GM21390 (cell line): Measurements from ENCODE around the gene PCBP3.
"Not testable (repeated sequence)": the region's sequence is repeated elsewhere in the genome, so short reads cannot be mapped to it uniquely, and the experiment has no call there.

Source experiments
- ATAC-seq: cut with Tn5 transposase; IDR thresholded peaks from one replicate; pipeline ENCODE4 v1.9.1; 2021; ENCODE audit not compliant: unreplicated experiment

The PCBP3 gene

DNA sequence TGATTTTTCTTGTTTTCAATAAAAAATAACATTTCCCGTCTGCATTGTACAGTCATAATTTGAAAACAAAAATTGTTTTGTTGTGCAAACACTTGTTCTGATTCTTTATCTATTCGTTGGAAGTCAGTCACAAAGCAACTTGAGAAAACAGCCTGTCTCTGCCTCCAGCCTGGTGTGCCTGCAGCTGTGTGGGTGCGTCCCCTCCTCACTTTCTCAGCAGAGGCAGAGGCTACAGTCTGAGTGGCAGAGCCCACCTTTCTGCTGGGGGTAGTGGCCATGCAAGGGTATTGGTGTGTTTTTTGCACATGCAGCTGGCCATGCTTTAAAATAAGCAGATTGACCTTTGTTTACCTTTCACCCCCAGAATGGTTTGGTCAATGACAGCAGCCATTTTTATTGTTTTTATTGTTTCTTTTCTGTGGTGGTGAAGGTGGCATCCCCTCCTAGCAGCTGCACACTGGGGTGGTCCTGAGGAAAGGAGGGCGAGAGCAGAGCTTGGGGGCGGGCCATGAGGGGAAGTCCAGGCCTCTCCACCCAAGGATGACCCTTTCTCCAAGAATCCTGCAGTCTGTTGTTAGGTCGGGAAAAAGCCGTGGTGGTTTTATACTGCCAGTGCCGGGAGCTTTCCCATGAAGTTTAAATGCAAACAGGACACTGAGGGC, 159.6 kb downstream of the PCBP3 start:
- no peak for ATAC-seq

DNA sequence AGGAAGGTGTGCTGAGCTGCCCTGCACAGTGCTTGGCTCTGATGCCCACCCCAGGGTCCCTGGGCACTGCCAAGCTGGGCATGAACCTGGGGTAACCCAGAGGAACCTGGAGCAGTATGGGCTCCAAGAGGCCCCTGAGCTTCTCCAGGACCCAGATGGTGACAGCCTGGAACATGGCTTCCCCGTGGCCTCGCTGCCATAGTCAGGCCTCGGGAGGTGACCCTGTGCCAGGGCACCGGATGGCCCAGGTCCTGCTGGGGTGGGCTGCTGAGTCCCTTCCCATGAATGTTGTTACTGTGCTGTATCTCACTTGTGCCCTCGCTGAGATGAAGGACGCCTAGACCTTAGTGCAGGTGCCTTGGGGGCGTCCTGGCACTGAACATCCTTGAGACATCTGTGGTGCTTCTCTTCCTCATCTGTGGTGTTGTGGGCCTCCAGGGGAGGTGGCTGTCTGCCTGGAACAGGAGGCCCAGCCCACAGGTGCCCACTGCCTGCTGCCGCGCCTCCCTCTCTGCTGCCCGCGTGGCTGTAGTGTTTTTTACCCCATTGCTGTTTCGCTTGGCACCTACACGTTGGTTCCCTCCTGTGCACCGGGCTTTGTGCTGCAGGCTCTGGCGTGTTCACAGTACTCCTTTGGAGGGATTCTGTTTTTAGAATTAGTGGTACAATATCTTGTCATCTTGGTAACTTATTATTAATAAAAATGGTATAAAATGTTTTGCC, 160.3 kb downstream of the PCBP3 start:
- no peak for ATAC-seq

DNA sequence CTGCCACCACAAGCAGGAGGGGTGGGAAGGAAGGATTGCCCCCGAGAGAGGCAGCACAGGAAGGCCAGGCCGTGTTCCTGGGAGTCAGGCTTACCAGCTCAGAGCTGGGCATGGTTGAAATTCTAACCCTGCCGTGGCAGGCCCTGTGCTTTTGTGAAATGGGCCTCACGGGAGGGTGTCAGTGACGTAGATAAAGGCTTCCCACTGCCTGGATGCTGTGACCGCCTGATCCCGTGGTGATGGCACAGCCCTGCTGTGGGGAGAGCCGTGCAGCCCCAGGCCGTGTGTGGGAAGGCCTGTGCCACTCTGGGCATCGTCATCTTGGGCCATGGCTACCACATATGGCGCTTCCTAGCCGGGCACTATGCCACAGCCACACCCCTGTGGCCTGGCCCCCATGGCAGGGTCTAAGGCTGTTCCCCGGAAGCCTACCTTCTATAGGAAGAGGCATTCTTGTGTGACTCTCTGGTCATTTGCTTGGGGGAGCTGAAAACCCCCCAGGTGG, 161.3 kb downstream of the PCBP3 start:
- no peak for ATAC-seq

DNA sequence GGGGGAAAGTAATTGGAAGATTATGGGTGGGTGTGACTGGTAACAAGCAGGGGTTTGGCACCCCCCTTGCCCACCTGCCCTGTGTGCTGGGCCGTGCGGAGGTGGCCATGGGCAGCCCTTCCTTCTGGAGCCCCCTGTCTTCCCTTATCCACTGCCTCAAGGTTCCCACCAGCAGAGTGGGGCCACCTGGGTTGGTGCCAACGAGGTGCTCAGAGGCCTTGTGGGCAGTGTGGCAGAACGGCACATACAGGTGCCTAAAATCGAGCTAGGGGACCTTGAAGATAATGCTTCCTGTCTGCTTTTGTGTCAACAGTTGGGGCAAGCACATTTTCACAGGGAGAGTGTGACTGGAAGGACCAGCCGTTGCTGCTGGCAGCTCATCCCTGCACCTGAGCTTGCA, 161.8 kb downstream of the PCBP3 start:
- no peak for ATAC-seq

DNA sequence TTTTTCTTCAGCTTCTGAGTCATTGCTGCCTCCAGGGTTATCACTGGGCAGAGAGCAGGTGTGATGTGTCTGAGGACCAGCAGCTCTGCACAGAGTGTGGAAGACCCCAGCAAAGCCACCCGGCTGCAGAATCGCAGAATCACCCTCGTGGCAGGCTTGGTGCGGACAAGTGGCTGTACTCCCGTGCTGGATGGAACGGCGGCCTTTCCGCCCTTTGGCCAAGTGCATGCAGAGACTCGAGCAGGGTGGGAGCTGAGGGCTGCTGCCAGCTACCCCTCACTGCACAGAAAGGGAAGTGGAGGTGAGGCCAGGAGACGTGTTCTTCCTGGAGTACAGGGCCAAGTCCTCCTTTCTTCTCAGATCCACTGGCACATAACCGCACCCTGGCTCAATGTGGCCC, 162.5 kb downstream of the PCBP3 start:
- ATAC-seq = no peak

DNA sequence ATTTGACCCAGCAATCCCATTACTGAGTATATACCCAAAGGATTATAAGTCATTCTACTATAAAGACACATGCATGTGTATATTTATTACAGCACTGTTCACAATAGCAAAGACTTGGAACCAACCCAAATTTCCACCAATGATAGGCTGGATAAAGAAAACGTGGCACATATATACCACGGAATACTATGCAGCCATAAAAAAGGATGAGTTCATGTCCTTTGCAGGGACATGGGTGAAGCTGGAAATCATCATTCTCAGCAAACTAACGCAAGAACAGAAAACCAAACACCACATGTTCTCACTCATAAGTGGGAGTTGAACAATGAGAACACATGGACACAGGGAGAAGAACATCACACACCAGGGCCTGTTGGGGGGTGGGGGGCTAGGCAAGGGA, 165.1 kb downstream of the PCBP3 start:
- not testable (repeated sequence) for ATAC-seq

DNA sequence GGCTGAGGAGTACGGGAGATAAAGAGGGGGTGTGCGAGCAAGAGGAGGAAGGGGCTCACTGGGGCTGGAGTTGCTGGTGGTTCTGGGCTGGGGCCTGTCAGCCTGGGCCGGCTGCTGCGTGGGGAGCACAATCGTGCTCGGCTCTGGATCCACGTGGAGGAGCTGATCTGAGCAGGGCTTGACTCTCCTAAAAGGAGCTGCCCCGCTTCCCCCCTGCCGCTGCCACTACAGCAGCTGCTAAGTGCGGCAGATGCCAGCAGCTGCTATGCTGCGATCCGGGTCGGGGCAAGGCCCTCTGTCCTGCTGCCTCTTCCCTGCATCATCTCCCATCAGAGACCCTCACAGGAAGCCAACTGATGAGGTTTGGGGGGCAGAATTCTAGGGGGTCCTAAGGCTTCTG, 165.9 kb downstream of the PCBP3 start:
- no peak for ATAC-seq

DNA sequence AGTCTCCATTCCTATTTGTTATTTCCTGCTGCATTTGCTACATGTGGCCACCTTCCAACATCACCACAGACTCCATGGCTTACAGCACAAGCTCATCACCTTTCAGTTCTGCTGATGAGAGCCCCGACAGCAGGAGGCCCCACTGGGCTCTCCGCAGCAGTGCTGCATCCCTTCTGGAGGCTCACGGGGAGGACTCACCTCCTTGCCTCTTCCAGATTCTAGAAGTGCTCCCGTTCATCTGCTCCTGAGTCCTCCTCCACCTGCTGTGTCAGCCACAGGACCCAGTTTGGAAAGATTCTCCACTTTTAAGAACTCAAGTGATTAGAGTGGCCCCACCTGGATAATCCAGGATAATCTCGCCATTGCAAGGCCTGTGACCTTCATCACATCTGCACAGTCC, 167.6 kb downstream of the PCBP3 start:
- ATAC-seq = no peak

DNA sequence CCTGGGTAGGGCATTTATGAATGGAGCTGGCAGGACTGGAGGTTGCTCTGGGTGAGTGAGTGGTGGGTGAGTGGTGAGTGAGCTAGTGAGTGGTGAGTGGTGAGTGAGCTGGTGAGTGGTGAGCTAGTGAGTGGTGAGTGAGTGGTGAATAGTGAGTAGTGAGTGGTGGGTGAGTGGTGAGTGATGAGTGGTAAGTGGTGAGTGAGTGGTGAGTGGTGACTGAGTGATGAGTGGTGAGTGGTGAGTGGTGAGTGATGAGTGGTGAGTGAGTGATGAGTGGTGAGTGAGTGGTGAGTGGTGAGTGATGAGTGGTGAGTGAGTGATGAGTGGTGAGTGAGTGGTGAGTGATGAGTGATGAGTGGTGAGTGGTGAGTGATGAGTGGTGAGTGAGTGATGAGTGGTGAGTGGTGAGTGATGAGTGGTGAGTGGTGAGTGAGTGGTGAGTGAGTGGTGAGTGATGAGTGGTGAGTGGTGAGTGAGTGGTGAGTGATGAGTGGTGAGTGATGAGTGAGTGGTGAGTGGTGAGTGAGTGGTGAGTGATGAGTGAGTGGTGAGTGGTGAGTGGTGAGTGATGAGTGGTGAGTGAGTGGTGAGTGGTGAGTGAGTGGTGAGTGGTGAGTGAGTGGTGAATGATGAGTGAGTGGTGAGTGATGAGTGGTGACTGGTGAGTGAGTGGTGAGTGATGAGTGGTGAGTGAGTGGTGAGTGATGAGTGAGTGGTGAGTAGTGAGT, 170.8 kb downstream of the PCBP3 start:
- not testable (repeated sequence) for ATAC-seq

DNA sequence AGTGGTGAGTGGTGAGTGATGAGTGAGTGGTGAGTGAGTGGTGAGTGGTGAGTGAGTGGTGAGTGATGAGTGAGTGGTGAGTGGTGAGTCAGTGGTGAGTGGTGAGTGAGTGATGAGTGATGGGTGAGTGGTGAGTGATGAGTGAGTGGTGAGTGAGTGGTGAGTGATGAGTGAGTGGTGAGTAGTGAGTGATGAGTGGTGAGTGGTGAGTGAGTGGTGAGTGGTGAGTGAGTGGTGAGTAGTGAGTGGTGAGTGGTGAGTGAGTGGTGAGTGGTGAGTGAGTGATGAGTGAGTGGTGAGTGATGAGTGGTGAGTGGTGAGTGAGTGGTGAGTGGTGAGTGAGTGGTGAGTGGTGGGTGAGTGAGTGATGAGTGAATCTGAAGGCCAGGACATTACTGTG, 172.3 kb downstream of the PCBP3 start:
- not testable (repeated sequence) for ATAC-seq

DNA sequence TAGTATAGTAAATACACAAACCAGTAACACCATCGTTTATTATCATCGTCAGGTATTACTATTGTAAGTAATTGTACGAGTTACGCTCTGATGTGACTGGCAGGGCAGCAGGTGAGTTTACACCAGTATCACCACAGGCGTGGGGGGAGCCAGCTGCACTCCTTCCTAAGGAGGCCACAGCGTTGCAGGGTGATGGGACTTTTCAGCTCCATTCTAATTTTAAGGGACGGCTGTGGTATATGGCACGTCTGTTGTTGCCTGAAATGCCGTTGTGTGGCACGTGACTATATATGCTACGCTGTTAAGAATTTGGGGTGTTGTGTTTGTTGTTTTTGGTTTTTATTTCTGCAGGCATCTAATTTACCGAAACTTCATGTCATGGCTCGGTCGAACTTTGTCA, 173.3 kb downstream of the PCBP3 start:
- ATAC-seq = no peak

DNA sequence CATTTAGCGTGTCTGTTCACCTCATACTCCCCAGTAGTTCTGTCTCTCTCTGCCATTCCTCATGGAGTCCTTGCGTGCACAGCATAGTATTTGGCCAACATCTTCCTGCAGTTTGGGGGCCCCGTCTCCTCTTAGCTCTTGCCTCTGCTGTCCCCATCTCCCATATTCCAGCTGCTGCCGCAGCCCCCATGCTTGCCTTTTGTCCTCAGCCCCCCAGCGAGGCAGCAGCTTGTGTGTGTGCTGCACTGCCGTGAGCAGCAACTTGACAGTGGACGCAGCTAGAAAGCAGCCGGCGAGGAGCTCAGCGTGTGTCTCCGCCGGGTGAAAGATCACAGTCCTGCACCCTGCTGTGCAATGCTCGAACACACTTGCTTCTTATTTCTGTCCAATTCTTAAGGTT, 173.8 kb downstream of the PCBP3 start:
- ATAC-seq = no peak

DNA sequence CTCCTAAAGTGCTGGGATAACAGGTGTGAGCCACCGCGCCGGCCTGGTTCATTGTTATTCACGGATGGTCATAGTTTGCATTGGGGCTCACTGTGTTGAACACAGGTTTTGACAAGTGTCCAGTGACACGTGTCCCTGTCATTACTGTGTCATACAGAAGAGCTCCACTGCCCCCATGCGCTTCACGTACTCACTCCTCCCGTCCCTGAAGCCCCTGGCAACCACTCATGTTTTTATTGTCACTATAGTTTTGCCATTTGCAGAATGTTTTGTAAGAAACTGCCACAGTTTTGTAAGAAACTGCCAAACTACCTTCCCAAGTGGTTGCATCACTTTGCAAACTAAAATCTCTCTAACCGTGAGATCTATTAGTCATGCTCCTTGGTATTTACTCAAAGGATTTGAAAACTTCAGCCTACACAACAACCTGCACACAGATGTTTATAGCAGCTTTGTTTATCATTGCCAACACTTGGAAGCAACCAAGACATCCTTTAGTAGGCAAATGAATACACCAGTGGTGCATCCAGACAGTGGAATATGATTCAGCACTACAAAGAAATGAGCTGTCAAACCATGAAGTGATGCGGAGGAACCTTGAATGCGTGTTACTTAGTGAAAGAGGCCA, 174.9 kb downstream of the PCBP3 start:
- no peak for ATAC-seq

DNA sequence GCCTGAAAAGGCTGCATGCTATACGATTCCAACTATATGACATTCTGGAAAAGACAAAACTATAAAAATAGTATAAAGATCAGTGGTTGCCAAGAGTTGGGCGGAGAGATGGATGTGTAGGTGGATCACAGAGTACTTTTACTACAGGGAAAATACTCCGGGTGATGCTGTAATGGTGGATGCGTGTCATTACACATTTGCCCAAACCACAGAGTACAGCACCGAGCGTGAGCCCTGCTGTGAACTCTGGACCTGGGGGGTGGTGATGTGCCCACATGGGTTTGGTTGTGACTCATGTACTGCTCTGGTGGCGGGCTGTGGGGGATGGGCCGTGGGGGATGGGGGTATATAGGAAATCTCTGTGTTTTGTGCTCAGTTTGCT, 175.4 kb downstream of the PCBP3 start:
- ATAC-seq = no peak

DNA sequence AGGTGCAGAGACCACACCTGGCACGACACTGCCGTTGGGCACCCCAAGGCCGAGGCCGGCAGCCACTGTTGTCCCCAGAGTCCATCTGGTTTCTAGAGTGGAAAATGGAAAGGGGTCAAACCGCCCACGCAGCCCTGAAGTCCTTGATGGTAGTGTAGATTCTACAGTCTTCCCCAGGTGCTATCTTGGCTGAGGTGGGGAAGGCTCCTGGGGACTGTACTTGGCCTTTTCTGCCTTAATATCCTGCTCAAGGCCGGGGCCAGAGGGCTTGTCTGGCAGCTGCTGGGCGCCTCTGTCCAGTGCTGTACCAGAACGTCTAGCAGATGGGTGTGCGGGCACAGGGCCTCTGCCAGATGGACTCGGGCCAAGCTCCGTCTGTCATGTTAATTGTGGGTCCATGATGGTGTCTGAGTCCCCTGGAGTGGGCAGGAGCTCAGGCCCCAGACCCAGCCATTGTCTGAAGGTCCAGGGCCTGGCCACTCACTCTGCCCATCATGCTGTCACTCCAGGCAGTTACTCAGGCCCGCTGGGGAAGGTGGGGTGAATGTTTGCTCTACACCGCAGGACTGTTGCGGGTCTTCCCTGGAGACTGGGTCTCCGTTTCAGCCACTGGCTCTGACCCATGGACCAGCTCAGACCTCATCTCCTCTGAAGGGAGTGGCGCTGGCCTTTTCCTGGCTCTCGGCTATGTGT, 176.1 kb downstream of the PCBP3 start:
- no peak for ATAC-seq

DNA sequence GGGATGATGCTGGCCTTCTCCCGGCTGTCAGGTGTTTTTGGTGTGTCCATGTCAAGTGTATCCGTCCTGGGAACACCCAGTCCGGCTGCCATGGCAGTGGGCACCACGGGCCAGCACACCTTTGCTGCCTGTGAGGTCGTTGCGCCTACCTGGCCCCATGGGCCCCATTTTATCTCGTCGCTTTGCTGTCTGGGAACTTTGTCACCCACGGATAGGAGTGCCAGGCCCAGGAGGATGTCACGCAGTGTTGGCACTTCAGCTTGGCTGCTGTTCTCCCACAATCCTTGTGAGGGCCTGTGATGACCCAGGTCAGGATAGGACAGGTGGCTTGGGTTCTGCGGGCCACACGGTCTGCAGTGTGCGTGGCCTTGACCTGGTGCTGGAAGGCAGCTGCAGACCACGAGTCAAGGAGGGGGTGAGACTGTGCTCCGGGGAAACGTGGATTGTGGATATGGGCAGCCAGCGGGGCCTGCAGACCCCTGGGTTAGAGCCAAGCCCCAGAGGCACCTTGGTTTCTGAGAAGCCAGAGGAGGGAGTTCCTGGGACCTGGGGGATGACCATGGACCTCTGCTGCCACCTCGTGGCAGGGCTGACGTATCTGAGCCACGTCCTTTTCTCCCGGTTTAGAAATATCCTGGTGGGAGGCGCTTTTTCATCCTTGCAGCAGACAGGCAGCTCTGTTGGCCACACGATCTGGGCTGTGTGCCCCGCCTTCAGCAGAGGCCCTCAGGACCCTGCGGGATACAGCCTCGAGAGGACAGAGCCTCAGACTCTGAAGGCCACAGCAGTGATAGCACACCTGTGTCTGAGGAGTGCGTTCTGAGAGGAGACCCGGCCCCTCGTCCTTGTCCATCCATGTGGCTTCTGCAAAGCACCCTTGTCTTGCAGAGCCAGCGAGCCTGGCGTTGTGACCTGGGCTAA, 176.9 kb downstream of the PCBP3 start:
- no peak for ATAC-seq

DNA sequence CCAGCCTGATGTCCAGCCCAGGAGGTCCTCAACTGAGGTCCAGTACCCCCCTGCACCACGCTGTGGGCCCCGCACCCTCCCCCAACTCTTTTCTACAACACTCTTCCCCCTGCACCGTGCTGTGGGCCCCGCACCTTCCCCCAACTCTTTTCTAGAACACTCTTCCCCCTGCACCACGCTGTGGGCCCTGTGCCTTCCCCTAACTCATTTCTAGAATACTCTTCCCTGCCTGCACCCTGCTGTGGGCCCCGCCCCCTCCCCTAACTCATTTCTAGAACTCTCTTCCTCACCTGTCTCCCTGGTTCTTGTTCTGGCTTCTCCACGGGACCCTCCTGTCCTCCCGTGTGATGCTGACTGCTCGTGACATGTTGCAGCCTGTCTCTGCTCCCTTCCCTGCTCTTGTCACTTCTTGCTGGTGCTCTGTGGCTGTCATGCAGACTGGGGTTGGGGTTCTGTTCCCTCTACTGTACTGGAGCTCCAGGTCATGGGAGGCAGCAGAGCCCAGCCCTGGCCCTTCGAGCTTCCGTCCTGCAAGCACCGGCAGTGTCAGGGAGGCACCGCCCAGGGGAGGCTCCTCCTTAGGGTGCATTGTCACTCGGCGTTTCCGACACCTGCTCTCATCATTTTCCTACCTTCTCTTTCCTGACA, 177.9 kb downstream of the PCBP3 start:
- ATAC-seq = no peak

DNA sequence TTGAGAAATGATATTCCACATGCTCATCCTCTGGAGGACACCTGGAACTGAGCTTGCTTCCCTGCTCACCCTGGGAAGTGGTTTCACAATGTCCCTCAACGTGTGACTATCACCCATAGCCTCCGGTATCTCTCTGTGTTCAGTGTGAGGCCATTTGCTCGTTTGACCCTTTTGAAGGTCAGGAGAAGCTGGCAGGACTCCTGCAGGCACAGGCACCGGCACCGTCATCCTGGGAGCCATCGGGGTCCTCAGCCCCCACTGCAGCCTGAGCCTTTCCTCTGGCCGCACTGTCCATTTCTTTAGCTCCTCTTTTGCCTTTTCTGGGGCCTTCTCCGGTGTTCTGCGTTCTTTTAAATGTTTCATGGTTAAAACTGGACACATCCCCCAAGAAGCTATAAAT, 178.5 kb downstream of the PCBP3 start:
- ATAC-seq = no peak

DNA sequence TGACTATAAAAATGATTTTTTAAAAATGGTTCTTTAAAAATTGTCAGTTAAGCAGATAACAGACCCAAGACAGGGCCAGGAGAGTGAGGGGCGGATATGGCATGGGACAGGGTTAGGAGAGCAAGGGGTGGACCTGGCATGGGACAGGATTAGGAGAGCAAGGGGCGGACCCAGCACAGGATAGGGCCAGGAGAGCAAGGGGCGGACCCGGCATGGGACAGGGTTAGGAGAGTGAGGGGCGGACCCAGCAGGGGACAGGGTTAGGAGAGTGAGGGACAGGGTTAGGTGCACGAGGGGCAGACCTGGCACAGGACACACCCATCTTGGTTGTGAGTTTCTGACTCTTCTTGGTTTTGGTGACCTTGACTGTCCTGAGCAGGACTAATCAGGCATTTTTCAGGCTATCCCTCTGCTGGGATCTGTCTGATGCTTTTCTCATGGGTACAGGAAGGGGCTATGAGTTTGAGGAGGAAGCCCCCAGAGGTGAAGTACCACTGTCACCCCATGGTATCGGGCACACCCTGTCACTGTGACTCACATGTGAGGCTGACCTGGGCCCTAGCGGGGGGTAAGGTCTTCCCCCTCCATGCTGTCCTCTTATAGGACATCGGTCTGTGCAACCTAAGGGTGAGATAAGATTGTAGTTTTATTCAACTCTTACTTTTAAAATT, 179.0 kb downstream of the PCBP3 start:
- ATAC-seq = no peak
